ENCODE data around the gene ATP11A.

The ATP11A gene

GRCh38 chr13:112712451-112713207 lies 22.8 kb downstream of the ATP11A start:
- Histone ChIP-seq H3K4me3 (ENCODE audit: insufficient read length, low read depth) (no peak overlapping the region), H3K9me3 (ENCODE audit: insufficient read depth, low read length) (no peaks in the 10 kb centered on the region), H3K36me3 (ENCODE audit: insufficient read depth, insufficient read length, low read length) (no peaks in the 10 kb centered on the region), H3K27me3 (ENCODE audit: insufficient read depth, insufficient read length) (no peaks in the 10 kb centered on the region), H3K4me1 (ENCODE audit: insufficient read depth, insufficient read length) (peaks cover 29% of the 10 kb centered on the region), H3K9ac (ENCODE audit: insufficient read length, low read depth) (peak overlapping the region; percentile 66)
- TF ChIP-seq ZNF274 (IDR thresholded peaks at IDR 0.05; ENCODE audit: low read depth, low read length) (no peak), YY1 (IDR thresholded peaks at IDR 0.05; ENCODE audit: insufficient read depth, insufficient read length) (no peak), SUZ12 (IDR thresholded peaks at IDR 0.05; ENCODE audit: extremely low read depth, insufficient read depth, insufficient read length) (no peak)
- no peak for DNase-seq (ENCODE audit: low read depth, low spot score)

DNA sequence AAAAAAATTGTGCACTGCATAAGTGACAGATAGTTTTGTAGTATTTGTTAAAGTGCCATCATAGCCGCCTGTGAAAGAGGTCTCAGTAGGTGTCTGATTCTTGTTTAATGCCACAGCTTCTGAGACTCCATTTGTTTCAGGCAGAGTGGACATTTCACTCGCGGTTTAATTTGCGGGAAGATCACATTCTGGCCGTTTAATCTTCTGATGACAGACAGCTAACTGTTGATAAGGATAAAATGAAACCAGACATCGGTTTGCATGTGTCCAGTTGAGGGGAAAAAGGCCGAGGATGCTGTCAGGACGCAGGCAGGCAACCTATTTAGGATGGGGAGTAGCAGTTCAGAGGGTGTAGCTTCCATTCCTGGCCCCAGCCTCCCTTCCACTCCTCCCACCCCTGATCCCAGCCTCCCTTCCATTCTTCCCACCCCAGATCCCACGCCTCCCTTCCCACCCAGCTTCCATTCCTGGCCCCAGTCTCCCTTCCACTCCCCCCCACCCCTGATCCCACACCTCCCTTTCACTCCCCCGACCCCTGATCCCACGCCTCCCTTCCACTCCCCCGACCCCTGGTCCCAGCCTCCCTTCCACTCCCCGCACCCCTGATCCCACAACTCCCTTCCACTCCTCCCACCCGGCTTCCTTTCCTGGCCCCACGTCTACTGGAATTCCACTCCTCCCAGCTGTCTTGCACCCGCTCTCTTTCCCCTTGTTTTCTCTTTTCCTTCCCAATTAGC lies 23.8 kb downstream of the ATP11A start:
- DNase-seq (ENCODE audit: low read depth, low spot score): no peak
- no peak overlapping the region for H3K9ac ChIP-seq (ENCODE audit: insufficient read length, low read depth)
- H3K4me3 ChIP-seq (ENCODE audit: insufficient read length, low read depth): no peak overlapping the region
- H3K27me3 ChIP-seq (ENCODE audit: insufficient read depth, insufficient read length): no peaks in the 10 kb centered on the region
- H3K9me3 ChIP-seq (ENCODE audit: insufficient read depth, low read length): no peaks in the 10 kb centered on the region
- peaks cover 27% of the 10 kb centered on the region for H3K4me1 ChIP-seq (ENCODE audit: insufficient read depth, insufficient read length)
- no peaks in the 10 kb centered on the region for H3K36me3 ChIP-seq (ENCODE audit: insufficient read depth, insufficient read length, low read length)
- TF ChIP-seq YY1 (IDR thresholded peaks at IDR 0.05; ENCODE audit: insufficient read depth, insufficient read length): no peak
- TF ChIP-seq ZNF274 (IDR thresholded peaks at IDR 0.05; ENCODE audit: low read depth, low read length): no peak
- no peak for TF ChIP-seq SUZ12 (IDR thresholded peaks at IDR 0.05; ENCODE audit: extremely low read depth, insufficient read depth, insufficient read length)

DNA sequence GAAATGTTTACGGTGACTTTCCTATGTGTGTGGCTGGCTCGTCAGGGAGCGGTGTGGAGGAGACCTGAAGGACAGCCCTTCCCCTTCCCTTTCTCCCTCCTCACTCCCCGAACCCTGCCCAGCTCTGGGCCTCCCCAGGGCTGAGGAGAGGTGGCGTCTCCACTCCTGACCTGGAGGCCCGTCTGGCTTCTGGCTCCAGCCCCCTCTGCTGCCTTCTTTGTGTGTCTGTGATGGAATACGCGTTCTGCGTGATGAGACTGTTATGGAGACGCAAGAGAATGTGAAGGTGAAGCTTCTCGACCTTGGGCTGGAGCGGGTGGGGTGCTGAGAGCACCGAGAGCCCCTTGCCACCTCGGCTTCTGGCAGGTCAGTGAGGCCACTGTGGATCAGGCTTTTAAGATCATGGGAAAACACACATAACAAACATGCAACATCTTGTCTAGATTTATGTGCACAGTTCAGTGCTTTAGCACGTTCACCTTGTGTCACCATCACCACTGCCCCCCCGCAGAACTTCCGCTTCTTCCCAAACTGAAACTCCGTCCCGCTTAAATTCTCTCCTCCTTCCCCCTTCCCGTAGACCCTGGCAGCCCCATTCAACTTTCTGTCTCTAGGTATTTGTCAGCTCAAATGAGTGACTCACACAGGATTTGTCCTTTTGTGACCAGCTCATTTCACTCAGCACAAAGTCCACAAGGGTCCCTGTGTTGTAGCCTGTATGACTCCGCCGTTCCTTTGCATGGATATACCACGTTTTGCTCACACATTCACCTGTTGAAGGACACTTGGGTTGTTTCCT lies 24.7 kb downstream of the ATP11A start:
- Histone ChIP-seq H3K9ac (ENCODE audit: insufficient read length, low read depth) (no peak overlapping the region), H3K4me1 (ENCODE audit: insufficient read depth, insufficient read length) (peaks cover 29% of the 10 kb centered on the region)
- TF ChIP-seq SUZ12 (IDR thresholded peaks at IDR 0.05; ENCODE audit: extremely low read depth, insufficient read depth, insufficient read length) (no peak), YY1 (IDR thresholded peaks at IDR 0.05; ENCODE audit: insufficient read depth, insufficient read length) (no peak), ZNF274 (IDR thresholded peaks at IDR 0.05; ENCODE audit: low read depth, low read length) (no peak)

GRCh38 chr13:112715210-112715609 lies 25.4 kb downstream of the ATP11A start:
- Histone ChIP-seq H3K4me1 (ENCODE audit: insufficient read depth, insufficient read length) (peaks cover 23% of the 10 kb centered on the region), H3K36me3 (ENCODE audit: insufficient read depth, insufficient read length, low read length) (no peaks in the 10 kb centered on the region), H3K4me3 (ENCODE audit: insufficient read length, low read depth) (no peak overlapping the region), H3K27me3 (ENCODE audit: insufficient read depth, insufficient read length) (no peaks in the 10 kb centered on the region), H3K9ac (ENCODE audit: insufficient read length, low read depth) (no peak overlapping the region), H3K9me3 (ENCODE audit: insufficient read depth, low read length) (no peaks in the 10 kb centered on the region)
- DNase-seq (ENCODE audit: low read depth, low spot score): no peak
- TF ChIP-seq ZNF274 (IDR thresholded peaks at IDR 0.05; ENCODE audit: low read depth, low read length) (no peak), SUZ12 (IDR thresholded peaks at IDR 0.05; ENCODE audit: extremely low read depth, insufficient read depth, insufficient read length) (no peak), YY1 (IDR thresholded peaks at IDR 0.05; ENCODE audit: insufficient read depth, insufficient read length) (no peak)

More for the DNA sequence above, 24.7 kb downstream of the ATP11A start:
- no peak for DNase-seq (ENCODE audit: low read depth, low spot score)
- H3K36me3 ChIP-seq (ENCODE audit: insufficient read depth, insufficient read length, low read length): no peaks in the 10 kb centered on the region
- no peaks in the 10 kb centered on the region for H3K27me3 ChIP-seq (ENCODE audit: insufficient read depth, insufficient read length)
- no peaks in the 10 kb centered on the region for H3K9me3 ChIP-seq (ENCODE audit: insufficient read depth, low read length)
- H3K4me3 ChIP-seq (ENCODE audit: insufficient read length, low read depth): no peak overlapping the region

DNA sequence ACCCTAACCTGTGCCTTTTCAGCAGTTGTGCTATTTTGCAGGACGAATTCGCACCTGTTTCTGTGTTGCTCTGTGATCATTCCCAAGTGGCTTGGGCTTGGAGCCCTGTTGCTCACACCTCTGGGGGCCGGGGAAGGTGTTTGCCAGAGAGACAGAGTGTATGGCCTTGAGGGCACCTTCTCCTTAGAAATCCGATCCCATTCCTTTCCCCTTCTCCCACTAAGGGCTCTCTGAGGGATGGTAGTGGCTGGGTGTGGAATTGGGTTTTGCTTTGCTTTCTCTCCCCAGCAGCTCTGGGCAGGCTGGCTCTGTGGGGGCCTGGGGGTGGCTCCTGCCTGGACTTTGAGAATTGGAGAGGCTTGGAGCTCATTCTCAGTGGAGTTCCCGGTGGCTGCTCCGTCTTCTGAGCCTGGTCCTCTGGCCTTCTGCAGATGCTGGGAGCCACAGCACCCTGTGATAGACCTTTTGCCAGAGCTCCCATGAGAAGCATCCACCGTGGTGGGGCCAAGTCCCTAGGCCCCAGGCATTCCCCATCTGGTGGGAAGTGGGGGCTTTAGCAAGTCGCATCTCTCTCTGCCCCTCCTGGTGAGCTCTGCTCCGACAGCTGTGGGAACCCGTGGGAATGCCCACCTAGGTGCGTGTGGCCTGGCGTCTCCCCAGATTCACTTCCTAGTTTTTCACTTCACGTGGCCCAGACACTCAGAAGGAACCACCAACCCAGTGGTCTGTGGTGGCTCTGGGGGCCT lies 26.1 kb downstream of the ATP11A start:
- Histone ChIP-seq H3K4me1 (ENCODE audit: insufficient read depth, insufficient read length) (peaks cover 20% of the 10 kb centered on the region), H3K9ac (ENCODE audit: insufficient read length, low read depth) (no peak overlapping the region), H3K36me3 (ENCODE audit: insufficient read depth, insufficient read length, low read length) (no peaks in the 10 kb centered on the region), H3K27me3 (ENCODE audit: insufficient read depth, insufficient read length) (no peaks in the 10 kb centered on the region), H3K9me3 (ENCODE audit: insufficient read depth, low read length) (no peaks in the 10 kb centered on the region), H3K4me3 (ENCODE audit: insufficient read length, low read depth) (no peak overlapping the region)
- DNase-seq (ENCODE audit: low read depth, low spot score): no peak
- TF ChIP-seq ZNF274 (IDR thresholded peaks at IDR 0.05; ENCODE audit: low read depth, low read length) (no peak), YY1 (IDR thresholded peaks at IDR 0.05; ENCODE audit: insufficient read depth, insufficient read length) (no peak), SUZ12 (IDR thresholded peaks at IDR 0.05; ENCODE audit: extremely low read depth, insufficient read depth, insufficient read length) (no peak)

DNA sequence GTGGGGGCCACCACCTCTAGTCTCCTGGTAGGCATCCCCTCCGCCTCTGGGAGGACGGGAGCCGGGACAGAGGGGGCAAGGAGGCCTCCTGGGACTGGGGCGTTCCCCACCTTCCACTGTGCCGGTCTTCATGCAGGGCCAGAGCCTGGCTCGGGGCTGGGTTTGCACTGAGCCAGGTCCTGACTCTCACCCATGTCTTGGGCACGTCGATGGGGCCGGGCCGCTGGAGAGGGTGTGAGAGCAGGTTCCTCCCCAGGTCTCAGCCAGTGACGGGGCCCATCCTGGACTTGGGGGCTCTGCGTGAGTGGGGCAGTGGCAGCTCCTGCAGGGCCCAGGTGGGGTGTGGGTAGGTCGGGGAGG lies 26.6 kb downstream of the ATP11A start:
- Histone ChIP-seq H3K9ac (ENCODE audit: insufficient read length, low read depth) (no peak overlapping the region), H3K27me3 (ENCODE audit: insufficient read depth, insufficient read length) (no peaks in the 10 kb centered on the region), H3K4me1 (ENCODE audit: insufficient read depth, insufficient read length) (peaks cover 17% of the 10 kb centered on the region), H3K4me3 (ENCODE audit: insufficient read length, low read depth) (no peak overlapping the region), H3K9me3 (ENCODE audit: insufficient read depth, low read length) (no peaks in the 10 kb centered on the region), H3K36me3 (ENCODE audit: insufficient read depth, insufficient read length, low read length) (no peaks in the 10 kb centered on the region)
- no peak for DNase-seq (ENCODE audit: low read depth, low spot score)
- TF ChIP-seq YY1 (IDR thresholded peaks at IDR 0.05; ENCODE audit: insufficient read depth, insufficient read length) (no peak), SUZ12 (IDR thresholded peaks at IDR 0.05; ENCODE audit: extremely low read depth, insufficient read depth, insufficient read length) (no peak), ZNF274 (IDR thresholded peaks at IDR 0.05; ENCODE audit: low read depth, low read length) (no peak)

All from NT2/D1 (cell line).